ENCODE data around the gene COX20.
"Not testable (repeated sequence)": the region's sequence is repeated elsewhere in the genome, so short reads cannot be mapped to it uniquely, and the experiment has no call there.

COX20 gene

GRCh38 chr1:244810221-244810620 is 25.2 kb upstream of the COX20 start:
- ATAC-seq, result no peak
- Mint-ChIP-seq H3K4me1 (peaks cover 12% of the 10 kb centered on the region), H3K4me3 (no peak overlapping the region), H3K9me3 (no peaks in the 10 kb centered on the region), H3K27me3 (peaks cover 19% of the 10 kb centered on the region), H3K27ac (no peak overlapping the region)
- DNase-seq, result no peak

GRCh38 chr1:244813327-244813726 is 22.1 kb upstream of the COX20 start:
- no peak for ATAC-seq
- no peak overlapping the region for H3K27ac Mint-ChIP-seq
- DNase-seq, result no peak
- no peak overlapping the region for H3K4me3 Mint-ChIP-seq
- H3K9me3 Mint-ChIP-seq, result no peaks in the 10 kb centered on the region
- H3K27me3 Mint-ChIP-seq, result peaks cover 33% of the 10 kb centered on the region
- peaks cover 19% of the 10 kb centered on the region for H3K4me1 Mint-ChIP-seq

DNA sequence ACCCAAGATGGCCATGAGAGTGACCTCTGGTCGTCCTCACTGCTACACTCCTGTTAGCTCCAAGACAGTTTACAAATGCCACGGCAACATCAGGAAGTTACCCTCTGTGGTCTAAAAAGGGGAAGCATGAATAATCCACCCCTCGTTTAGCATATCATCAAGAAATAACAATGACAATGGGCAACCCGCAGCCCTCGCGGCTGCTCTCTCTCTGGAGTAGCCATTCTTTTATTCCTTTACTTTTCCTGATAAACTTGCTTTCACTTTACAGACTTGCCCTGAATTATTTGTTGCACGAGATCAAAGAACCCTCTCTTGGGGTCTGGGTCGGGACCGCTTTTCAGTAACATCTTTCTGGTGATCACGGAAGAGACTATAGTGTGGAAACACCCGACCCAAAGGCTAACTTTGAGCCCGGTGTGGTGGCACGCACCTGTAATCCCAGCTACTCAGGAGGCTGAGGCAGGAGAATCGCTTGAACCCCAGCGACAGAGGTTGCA is 19.8 kb upstream of the COX20 start:
- no peak overlapping the region for H3K27ac Mint-ChIP-seq
- H3K4me3 Mint-ChIP-seq, result peak overlapping the region; percentile 21 to 44
- ATAC-seq, result no peak

DNA sequence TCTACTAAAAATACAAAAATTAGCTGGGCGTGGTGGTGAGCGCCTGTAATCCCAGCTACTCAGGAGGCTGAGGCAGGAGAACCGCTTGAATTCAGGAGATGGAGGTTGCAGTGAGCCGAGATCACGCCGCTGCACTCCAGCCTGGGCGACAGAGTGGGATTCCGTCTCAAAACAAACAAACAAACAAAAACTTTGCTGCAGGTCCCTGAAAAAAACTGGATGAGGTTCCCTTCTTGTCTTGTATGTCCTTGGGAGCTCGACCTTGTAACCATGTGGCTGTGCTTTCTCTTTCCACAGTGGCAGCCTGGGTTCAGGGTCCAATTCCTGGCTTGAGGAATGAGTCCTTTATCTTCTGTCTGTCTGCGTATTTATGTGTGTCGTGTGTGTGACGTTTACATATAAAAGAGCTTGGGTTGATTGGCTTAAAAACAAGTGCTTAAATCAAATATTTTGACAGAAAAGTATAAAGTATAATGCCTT is 18.0 kb upstream of the COX20 start:
- H3K27ac Mint-ChIP-seq, result no peak overlapping the region
- no peaks in the 10 kb centered on the region for H3K9me3 Mint-ChIP-seq
- ATAC-seq (no peak), DNase-seq (no peak)
- H3K4me3 Mint-ChIP-seq, result no peak overlapping the region
- peaks cover 14% of the 10 kb centered on the region for H3K27me3 Mint-ChIP-seq
- H3K4me1 Mint-ChIP-seq, result peaks cover 19% of the 10 kb centered on the region

More for the DNA sequence above, 19.8 kb upstream of the COX20 start:
- Mint-ChIP-seq H3K4me1 (peaks cover 19% of the 10 kb centered on the region), H3K9me3 (no peaks in the 10 kb centered on the region), H3K27me3 (peaks cover 21% of the 10 kb centered on the region)
- no peak for DNase-seq

DNA sequence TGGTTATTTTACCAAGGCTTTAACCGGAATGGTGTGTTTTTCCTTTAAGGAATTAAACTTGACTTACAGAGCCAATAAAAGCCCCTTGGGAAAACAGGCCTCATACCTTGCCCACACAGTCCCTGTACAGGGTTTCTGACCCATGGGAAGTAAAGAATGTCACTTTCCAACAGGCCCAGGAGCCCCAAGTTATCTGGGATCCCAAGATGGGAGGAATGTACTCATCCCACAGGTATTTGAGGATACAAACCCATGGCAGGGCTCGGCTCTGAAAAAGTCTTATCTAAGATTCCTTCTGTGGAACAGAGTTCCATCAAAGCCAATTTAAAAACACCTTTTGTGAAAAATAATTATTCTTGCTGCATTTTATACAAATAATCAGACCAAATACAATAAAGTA is 15.3 kb upstream of the COX20 start:
- DNase-seq (no peak), ATAC-seq (no peak)
- H3K9me3 Mint-ChIP-seq, result no peaks in the 10 kb centered on the region
- H3K4me1 Mint-ChIP-seq, result peaks cover 8% of the 10 kb centered on the region
- H3K27ac Mint-ChIP-seq, result no peak overlapping the region
- H3K4me3 Mint-ChIP-seq, result no peak overlapping the region
- peaks cover 14% of the 10 kb centered on the region for H3K27me3 Mint-ChIP-seq

- Mint-ChIP-seq H3K9me3 (no peaks in the 10 kb centered on the region), H3K27me3 (peaks cover 12% of the 10 kb centered on the region), H3K4me3 (no peak overlapping the region), H3K4me1 (no peaks in the 10 kb centered on the region), H3K27ac (no peak overlapping the region)
- no peak for ATAC-seq
- no peak for DNase-seq
These were observed 14.3 kb upstream of the COX20 start for GRCh38 chr1:244821134-244821533.

DNA sequence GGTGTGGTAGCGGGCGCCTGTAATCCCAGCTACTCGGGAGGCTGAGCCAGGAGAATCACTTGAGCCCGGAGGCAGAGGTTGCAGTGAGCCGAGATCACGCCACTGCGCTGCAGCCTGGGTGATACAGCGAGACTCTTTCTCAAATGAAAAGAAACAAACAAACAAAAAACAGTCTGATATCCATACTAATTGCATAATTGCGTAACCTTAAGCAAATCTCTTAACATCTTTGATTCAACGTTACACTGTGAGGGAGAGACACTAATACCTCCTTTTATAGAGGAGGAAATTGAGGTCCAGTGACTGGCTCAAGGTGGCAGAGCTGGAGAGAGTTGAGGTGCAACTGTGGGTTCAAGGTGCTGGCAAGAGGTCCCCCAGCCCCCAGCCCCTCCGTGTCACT is 12.6 kb upstream of the COX20 start:
- ATAC-seq, result no peak

DNA sequence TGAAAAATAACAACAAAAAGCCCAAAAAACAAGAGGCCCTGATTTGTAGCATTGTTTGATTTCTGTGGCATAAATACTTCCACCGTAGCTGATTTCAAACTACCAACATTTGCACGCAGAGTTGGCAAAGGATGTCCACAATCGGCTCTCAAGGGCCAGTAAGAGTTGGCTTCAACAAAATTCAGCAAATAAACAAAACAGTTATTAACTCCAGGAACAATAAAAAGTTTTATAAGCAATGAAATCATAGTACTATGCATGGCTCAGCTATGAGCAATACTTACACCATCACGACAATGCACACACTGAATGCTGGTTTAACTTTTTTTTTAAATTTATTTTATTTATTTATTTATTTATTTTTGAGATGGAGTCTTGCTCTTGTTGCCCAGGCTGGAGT is 8.7 kb upstream of the COX20 start:
- H3K9me3 Mint-ChIP-seq, result no peaks in the 10 kb centered on the region
- DNase-seq, result no peak
- H3K27me3 Mint-ChIP-seq, result peaks cover 6% of the 10 kb centered on the region
- no peak for ATAC-seq
- no peak overlapping the region for H3K27ac Mint-ChIP-seq
- no peaks in the 10 kb centered on the region for H3K4me1 Mint-ChIP-seq
- H3K4me3 Mint-ChIP-seq, result no peak overlapping the region

More for the DNA sequence above, 12.6 kb upstream of the COX20 start:
- DNase-seq, result no peak
- Mint-ChIP-seq H3K27ac (no peak overlapping the region), H3K4me3 (no peak overlapping the region), H3K27me3 (peaks cover 6% of the 10 kb centered on the region), H3K4me1 (no peaks in the 10 kb centered on the region), H3K9me3 (no peaks in the 10 kb centered on the region)

GRCh38 chr1:244830639-244831038 is 4.8 kb upstream of the COX20 start:
- H3K27me3 Mint-ChIP-seq, result peaks cover 6% of the 10 kb centered on the region
- ATAC-seq (no peak), DNase-seq (no peak)
- H3K27ac Mint-ChIP-seq, result no peak overlapping the region
- H3K9me3 Mint-ChIP-seq, result no peaks in the 10 kb centered on the region
- no peak overlapping the region for H3K4me3 Mint-ChIP-seq
- H3K4me1 Mint-ChIP-seq, result peaks cover 13% of the 10 kb centered on the region

DNA sequence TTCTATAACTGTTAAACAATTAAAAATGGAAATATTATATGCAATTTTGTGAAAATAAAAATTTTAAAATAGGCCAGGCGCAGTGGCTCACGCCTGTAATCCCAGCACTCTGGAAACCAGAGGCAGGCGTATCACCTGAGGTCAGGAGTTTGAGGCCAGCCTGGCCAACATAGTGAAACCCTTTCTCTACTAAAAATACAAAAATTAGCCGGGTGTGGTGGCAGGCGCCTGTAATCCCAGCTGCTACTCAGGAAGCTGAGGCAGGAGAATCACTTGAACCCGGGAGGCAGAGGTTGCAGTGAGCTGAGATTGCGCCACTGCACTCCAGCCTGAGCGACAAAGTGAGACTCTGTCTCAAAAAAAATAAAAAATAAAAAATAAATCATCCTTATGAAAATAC is 2.2 kb upstream of the COX20 start:
- not testable (repeated sequence) for DNase-seq, ATAC-seq, H3K27ac Mint-ChIP-seq, H3K9me3 Mint-ChIP-seq, H3K27me3 Mint-ChIP-seq
- peaks cover 22% of the 10 kb centered on the region for H3K4me1 Mint-ChIP-seq
- H3K4me3 Mint-ChIP-seq, result peak overlapping the region; percentile 29 to 31

DNA sequence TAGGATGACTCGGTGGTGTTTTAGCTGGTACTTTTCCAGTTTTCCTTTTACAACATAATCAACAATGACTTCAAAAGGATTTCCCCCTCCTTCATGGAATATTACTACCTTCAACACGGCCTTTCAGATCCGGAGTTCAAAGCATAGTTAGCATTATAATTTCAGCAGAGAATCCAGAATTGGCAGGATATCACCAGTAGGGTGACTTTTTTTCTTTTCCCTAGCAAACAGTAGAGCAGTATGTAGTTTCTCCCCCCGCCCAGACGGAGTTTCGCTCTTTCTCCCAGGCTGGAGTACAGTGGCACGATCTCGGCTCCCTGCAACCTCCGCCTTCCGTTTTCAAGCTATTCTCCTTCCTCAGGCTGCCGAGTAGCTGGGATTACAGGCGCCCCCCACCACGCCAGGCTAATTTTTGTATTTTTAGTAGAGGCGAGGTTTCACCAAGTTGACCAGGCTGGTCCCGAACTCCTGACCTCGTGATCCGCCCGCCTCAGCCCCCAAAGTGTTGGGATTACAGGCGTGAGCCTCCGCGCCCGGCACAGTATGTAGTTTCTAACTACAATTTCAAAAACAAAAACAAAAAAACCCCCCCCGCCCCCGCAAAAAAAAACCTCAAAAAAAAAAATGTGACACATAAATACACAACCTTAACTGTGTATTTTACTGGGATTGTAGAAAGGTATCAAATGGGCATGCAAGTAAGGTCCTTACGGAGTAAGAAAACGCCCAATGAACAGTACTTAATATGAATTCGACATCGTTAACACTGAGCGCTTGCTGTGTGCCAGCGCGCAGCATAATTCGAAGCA is 1.5 kb upstream of the COX20 start:
- peaks cover 0 to 5% of the 10 kb centered on the region in 2 donors for H3K9me3 Mint-ChIP-seq
- H3K27ac Mint-ChIP-seq, result peak overlapping the region; percentile 99
- peaks cover 29% of the 10 kb centered on the region for H3K4me1 Mint-ChIP-seq
- H3K27me3 Mint-ChIP-seq, result no peaks in the 10 kb centered on the region
- DNase-seq (peak; percentile 39 to 67), ATAC-seq (peak; percentile 13)
- H3K4me3 Mint-ChIP-seq, result peak overlapping the region; percentile 87 to 95

DNA sequence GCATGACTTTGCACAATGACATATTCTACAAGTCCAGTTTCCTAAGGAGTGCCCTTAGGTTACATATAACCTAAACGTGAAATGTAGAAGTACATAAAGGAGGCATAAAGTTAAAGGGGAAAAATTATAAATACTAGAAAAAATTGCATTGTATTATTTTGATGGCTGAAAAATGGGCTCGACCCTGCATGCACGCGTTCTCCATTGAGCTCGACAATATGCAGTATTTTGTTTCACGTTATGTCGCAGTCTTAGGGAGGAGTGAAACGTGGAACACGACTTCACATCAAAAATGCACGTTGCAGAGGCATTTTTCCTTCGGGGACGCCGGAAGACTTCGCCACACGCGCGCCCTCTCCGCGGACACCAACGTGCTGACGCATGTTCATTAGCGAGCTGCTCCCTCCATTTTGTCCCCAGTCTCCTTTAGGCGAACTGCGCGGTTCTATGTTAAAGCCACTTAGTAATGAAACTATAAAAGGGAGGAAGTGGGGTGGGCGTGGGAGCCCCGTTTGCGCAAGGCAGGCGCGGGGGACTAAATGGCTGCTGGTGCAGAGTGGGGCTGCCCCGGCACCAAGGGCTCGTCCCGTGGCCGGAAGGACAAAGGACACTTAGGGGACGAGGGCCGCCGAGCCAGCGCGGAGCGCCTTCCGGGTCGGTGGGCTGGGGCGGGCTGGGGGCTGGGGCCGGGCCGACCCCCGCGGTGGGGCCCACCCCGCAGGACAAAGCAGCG is 749 bp upstream of the COX20 start:
- peak; percentile 94 to 96 for DNase-seq
- Mint-ChIP-seq H3K4me3 (peak overlapping the region; percentile 89 to 95), H3K9me3 (peaks cover 0 to 5% of the 10 kb centered on the region in 2 donors), H3K4me1 (peaks cover 36% of the 10 kb centered on the region), H3K27me3 (no peaks in the 10 kb centered on the region), H3K27ac (peak overlapping the region; percentile 99)
- peak; percentile 87 for ATAC-seq

DNA sequence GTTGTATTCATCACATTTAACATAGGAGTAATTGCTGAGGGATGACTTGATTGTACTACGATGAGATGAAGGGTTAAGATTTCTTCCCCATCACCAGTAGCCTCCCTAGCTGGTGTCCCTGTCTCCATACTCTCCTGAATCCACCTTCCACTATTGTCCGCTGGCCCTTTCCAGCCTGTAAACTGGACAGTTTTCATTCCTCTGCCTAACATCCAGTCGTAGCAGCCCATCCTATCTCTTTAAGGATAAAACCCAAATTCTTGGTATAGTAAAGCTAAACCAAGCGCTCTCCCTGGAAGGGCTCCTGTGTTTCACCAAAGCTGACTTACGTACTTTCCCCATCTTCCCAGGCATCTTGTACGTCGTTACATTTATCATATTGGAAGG is 670 bp downstream of the COX20 start:
- Mint-ChIP-seq H3K27me3 (no peaks in the 10 kb centered on the region), H3K4me1 (peaks cover 50% of the 10 kb centered on the region), H3K4me3 (peak overlapping the region; percentile 89 to 95), H3K27ac (peak overlapping the region; percentile 99), H3K9me3 (peaks cover 0 to 5% of the 10 kb centered on the region in 2 donors)
- DNase-seq, result no peak
- ATAC-seq, result no peak

GRCh38 chr1:244836584-244836983 is 1.1 kb downstream of the COX20 start:
- ATAC-seq, result no peak
- H3K4me1 Mint-ChIP-seq, result peaks cover 54% of the 10 kb centered on the region
- H3K27me3 Mint-ChIP-seq, result no peaks in the 10 kb centered on the region
- peak overlapping the region; percentile 99 for H3K27ac Mint-ChIP-seq
- peak overlapping the region; percentile 89 to 95 for H3K4me3 Mint-ChIP-seq
- no peak for DNase-seq
- H3K9me3 Mint-ChIP-seq, result peaks cover 0 to 5% of the 10 kb centered on the region in 2 donors

DNA sequence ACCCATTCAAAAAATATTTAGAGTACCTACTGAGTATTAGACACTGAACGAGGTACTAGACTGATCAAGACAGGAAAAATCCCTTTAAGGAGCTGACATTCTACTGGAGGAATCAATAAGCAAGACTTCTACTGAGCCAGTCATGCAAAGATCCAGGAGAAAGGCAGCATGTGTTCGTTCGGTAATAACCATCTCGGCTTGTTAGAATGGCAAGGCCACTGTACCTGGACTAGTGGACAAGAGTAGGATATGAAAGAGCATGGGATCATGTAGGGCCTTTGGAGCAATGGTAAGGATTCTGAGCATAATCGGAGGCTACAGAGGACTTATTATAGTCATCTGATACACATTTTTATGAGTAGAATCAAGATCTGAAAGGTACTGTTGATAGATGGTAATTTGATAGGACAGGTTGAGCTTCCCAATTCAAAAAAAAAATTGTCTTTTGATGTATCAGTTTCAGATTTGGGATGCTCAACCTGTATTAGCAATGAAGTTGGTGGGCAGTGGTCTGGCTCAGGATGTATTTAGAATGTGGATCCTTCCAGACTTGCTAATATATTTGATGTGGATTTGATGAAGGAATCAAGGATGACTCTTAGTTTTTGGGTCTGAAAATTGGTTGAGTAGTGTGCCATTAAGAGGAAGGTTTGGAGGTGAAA is 2.3 kb downstream of the COX20 start:
- no peak for ATAC-seq
- Mint-ChIP-seq H3K27ac (peak overlapping the region in 1 of 2 donors; percentile 9), H3K27me3 (no peaks in the 10 kb centered on the region), H3K4me1 (peaks cover 55% of the 10 kb centered on the region), H3K4me3 (peak overlapping the region; percentile 5 to 89), H3K9me3 (peaks cover 0 to 5% of the 10 kb centered on the region in 2 donors)
- no peak for DNase-seq
